NOMO-1 treated with dmso at 0.1 percent for 144 hours (cell line): Measurements from ENCODE around the gene CHI3L1.

Experiments
- DNase-seq: peaks from one replicate; lab custom pipeline; 2025; ENCODE audit not compliant: unreplicated experiment; lab: John Stamatoyannopoulos, UW

CHI3L1 gene

GRCh38 chr1:203169770-203170520, 16.6 kb downstream of the CHI3L1 start:
- no peak for DNase-seq

GRCh38 chr1:203168991-203169390, 17.5 kb downstream of the CHI3L1 start:
- no peak for DNase-seq

DNA sequence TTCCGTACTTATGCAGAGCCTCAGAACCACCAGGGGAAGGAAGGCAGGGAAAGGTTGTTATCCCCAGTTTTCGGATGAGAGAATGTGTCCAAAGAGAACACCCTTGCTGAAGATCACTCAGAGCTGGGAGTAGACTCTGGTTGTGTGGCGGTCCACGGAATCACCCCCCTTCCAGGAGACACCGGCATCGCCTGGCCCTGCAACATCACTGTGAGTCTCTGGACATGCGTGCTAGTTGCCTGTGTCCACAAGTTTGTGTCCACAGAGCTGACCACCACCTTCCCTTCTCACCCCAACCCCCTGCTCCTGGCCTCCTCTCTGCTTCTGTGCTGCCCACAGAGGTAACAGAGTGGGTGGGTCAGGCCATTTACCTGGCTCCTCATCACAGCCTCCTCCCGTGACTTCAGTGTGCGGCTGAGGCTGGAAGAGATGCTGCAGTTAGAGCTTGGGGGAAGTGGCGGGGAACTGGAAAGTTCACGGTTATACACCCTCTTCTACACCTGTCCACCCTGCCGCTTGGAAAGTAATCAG, 18.2 kb downstream of the CHI3L1 start:
- no peak for DNase-seq

GRCh38 chr1:203167913-203168200, 18.6 kb downstream of the CHI3L1 start:
- DNase-seq, result no peak

DNA sequence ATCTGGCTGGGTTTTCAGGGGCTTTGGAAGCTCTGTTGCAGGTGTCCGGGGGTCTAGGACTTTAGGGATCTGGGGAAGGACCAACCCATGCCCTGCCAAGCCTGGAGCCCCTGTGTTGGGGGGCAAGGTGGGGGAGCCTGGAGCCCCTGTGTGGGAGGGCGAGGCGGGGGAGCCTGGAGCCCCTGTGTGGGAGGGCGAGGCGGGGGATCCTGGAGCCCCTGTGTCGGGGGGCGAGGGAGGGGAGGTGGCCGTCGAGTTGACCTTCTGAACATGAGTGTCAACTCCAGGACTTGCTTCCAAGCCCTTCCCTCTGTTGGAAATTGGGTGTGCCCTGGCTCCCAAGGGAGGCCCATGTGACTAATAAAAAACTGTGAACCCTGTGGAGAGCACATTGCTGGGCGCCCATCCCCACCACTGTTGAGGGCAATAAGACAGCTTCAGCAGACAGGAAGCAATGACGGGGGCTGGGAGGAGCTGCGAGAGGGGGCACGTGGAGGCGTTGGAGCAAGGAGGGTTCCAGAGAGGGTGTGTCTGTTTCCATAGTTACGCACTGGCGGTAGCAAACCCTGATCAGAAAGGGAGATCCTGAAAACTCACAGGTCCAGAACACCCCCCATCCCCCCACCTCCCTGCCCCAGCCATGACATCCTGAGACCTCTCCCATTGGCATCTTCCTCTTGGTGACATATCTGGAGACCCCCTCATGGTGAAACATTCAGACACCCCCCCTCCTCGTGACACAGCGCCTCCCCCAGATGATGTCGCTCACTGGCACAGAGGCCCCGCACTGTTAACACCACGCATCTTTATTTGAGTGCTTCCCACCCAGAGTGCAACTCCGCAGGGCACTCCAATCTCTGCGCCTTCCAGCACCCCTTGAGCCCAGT, 19.2 kb downstream of the CHI3L1 start:
- DNase-seq, result no peak

DNA sequence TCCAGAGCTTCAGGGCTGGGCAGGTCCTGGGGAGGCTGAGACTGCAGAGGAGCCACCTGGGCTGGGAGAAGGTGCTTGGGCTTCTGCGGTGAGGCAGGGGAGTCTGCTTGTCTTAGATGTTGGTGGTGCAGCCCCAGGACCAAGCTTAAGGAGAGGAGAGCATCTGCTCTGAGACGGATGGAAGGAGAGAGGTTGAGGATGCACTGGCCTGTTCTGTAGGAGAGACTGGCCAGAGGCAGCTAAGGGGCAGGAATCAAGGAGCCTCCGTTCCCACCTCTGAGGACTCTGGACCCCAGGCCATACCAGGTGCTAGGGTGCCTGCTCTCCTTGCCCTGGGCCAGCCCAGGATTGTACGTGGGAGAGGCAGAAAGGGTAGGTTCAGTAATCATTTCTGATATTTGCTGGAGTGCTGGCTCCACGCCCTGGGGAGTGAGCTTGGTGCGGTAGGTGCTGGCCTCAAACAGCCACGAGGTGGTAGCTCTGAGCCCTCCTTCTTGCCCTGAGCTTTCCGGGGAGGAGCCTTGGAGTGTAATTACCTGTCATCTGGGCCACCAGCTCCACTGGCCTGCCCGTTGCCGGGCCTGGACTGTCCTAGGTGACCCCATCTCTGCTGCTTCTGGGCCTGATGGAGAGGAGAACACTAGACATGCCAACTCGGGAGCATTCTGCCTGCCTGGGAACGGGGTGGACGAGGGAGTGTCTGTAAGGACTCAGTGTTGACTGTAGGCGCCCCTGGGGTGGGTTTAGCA, 20.1 kb downstream of the CHI3L1 start:
- no peak for DNase-seq

DNA sequence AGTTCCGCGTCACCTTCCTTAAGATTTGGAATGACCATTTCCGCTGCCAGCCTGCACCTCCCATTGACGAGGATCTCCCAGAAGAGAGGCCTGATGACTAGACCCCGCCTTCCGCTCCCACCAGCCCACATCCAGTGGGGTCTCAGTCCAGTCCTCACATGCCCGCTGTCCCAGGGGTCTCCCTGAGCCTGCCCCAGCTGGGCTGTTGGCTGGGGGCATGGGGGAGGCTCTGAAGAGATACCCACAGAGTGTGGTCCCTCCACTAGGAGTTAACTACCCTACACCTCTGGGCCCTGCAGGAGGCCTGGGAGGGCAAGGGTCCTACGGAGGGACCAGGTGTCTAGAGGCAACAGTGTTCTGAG, 20.7 kb downstream of the CHI3L1 start:
- DNase-seq, result no peak

DNA sequence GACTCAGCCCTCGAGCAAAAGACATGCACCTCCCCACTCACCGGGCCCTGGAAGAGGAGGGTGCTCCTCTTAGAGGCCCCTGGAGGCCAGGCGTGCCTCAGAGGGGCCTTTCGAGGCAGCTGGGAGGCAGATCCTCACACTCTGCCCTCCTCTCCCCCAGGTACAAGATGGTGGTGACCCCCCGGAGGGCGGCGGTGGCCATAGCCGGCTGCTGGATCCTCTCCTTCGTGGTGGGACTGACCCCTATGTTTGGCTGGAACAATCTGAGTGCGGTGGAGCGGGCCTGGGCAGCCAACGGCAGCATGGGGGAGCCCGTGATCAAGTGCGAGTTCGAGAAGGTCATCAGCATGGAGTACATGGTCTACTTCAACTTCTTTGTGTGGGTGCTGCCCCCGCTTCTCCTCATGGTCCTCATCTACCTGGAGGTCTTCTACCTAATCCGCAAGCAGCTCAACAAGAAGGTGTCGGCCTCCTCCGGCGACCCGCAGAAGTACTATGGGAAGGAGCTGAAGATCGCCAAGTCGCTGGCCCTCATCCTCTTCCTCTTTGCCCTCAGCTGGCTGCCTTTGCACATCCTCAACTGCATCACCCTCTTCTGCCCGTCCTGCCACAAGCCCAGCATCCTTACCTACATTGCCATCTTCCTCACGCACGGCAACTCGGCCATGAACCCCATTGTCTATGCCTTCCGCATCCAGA, 21.3 kb downstream of the CHI3L1 start:
- no peak for DNase-seq

- DNase-seq, result no peak
These were observed 22.4 kb downstream of the CHI3L1 start for GRCh38 chr1:203163891-203164635.

GRCh38 chr1:203162403-203162802, 24.1 kb downstream of the CHI3L1 start:
- DNase-seq, result peak; percentile 4

GRCh38 chr1:203161703-203162102, 24.8 kb downstream of the CHI3L1 start:
- DNase-seq, result no peak

- DNase-seq, result no peak
These were observed 25.3 kb downstream of the CHI3L1 start for GRCh38 chr1:203161175-203161574.

DNA sequence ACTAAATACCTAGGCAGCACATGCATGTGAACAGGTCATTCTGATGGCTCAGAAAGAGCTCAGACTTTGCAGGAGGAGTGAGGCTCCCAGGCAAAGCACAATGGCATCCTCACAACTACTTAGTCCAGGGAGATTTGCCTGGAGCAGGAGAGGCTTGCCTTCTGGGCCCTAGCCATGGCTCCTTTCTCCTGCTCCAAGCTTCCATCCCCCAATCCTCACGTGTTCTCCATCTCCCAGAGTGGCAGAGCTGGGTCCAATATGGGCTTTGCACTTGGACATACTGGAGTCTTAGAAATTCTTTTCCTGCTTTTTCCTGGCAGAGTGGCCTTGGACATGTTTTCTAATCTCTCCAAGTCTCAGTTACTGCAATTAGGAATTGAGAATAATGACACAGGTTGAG, 26.7 kb downstream of the CHI3L1 start:
- DNase-seq, result no peak

DNA sequence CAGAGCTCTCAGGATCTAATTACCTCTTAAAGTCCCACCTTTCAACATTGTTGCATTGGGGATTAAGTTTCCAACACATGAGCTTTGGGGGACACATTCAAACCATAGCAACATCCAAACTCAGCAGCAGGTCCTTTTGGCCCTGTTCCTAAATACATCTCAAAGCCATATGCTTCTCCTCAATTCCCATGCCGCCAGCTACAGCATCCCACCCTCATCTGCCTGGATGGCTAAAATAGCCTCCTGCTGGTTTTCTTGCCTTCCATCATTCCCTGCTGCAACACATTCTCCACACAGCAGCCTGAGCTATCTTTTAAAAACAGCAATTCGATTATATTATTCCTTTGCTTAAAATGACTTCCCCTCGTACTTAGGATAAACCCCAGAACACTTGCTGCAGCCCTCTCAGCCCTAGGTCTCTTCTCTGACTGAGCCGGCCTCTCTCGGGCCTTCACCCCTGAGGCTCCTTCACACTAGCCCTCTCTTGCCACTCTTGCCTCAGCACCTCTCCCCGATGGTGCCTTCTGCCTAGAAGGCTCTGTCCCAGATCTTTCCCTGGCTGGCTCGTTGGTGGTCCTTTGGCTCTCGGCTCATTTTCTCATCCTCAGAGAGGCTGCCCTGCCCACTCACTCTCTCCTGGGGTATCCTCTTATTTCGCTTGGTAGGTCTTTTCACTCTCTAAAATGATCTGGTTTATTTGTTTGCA, 27.4 kb downstream of the CHI3L1 start:
- no peak for DNase-seq

DNA sequence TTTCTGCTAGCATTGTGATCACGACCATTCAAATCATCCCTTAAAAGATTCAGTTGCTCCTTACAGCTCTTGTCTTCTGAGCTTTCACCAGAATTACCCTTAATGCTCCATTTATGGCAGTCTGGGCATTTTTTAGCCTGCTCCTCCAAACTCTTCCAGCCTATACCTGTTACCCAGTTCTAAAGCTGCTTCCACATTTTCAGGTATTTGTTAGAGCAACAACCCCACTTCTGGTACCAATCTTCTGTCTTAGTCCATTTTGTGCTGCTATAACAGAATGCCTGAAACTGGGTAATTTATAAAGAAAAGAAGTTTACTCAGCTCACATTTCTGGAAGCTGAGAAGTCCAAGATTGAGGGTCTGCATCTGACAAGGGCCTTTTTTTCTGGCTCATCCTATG, 28.1 kb downstream of the CHI3L1 start:
- no peak for DNase-seq

DNA sequence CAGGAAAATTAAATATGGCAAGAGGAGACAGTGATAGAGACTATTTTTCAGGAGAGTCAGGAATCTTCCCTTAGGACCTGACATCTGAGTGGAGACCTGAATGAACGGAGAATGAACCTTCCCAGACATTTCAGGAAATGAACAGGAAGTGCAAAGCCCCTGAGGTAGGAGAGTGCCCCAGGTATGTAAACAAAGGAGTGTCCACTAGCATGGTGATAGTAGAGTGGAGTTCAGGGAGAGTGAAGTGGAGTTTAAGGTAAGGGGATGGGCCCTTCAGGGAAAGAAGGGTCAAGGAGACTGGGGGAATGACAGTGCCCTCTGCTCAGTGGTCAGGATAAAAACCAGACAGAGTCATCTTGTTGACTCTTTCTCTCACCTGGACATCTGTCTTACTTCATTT, 30.2 kb downstream of the CHI3L1 start:
- DNase-seq, result no peak

- no peak for DNase-seq
These were observed 32.3 kb downstream of the CHI3L1 start for GRCh38 chr1:203153989-203154821.

- no peak for DNase-seq
These were observed 33.2 kb downstream of the CHI3L1 start for GRCh38 chr1:203153051-203153988.
